NOMO-1 treated with DMSO at 0.1 percent for 48 hours (cell line): ENCODE data around the gene ILF2.
"Not testable (repeated sequence)": the region's sequence is repeated elsewhere in the genome, so short reads cannot be mapped to it uniquely, and the experiment has no call there.

Experiments used
- DNase-seq: peaks from one replicate; lab custom pipeline; 2025; ENCODE audit not compliant: unreplicated experiment; lab: John Stamatoyannopoulos, UW

The ILF2 gene

DNA sequence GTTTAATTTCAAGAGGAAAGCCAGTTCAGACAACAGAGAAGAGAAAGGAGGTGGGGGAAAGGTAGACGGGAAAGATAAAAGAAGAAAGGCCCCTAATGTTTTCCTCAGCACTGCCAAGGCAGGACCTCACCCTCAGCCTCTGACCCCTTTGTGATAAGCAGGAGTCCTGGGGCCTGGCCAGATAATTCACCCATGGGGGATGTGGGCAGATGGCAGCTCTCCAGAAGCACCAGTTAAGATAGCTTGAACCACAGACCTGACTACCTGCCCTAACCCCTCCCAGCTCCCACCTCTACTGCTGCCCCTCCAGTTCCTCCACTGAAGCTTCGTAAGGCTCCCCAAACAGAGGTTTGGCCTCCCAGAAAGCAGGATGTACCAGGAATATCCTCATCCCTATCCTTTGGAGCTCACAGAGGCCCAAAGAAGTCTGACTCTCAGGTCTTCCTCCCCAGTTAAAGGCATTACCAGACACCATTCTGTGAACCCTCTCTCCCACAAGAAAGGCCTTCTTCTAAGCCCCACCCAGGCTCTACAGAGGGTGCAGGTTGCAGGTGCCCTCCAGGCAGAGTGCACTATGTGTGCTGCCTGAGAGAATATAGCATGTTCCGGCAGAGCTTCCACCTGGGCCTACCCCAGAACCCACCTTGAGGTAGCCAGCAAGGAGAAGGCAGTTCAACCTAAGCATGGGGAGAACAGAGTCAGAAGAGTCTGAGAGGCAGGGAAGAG, 21.5 kb downstream of the ILF2 start:
- no peak for DNase-seq

DNA sequence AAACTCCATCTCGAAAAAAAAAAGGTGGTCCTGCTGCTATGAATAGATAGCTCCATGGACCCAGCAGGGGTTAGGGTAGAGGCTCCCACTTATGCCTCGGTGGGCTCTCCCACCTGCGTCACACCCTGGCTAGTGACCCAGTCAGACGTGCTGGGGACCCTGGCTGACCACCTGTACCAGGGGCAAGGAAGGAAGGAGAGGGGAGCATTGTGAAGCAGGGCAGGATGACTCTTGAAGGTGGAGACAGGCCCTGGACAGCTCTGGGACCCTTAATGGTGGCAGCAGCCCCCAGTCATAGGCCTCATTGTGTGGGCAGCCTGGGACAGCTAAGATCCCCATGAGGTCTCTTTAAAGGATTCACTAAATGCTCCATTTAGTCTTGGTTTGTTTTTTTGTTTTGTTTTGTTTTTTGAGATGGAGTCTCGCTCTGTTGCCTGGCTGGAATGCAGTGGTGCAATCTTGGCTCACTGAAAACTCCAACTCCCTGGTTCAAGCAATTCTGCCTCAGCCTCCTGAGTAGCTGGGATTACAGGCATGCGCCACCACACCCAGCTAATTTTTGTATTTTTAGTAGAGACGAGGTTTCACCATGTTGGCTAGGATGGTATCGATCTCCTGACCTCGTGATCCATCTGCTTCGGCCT, 22.7 kb downstream of the ILF2 start:
- DNase-seq, result no peak

DNA sequence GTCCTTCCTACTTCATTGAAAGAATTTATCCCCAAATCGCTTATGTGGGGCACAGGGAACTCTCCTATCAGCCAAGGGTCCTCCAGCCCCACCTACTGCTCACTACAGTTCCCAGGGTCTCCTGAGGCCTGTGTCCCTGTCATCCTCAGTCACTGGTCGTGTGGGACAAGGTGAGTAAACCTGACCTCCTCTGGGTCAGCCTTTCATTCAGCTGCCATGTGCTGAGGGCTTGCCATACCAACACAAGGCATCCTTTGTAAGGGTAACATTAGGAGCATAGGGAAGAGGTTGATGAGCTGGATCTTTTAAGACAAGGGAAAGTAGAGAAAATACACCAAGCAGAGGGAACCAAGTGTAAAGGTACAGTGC, 23.5 kb downstream of the ILF2 start:
- DNase-seq, result no peak

DNA sequence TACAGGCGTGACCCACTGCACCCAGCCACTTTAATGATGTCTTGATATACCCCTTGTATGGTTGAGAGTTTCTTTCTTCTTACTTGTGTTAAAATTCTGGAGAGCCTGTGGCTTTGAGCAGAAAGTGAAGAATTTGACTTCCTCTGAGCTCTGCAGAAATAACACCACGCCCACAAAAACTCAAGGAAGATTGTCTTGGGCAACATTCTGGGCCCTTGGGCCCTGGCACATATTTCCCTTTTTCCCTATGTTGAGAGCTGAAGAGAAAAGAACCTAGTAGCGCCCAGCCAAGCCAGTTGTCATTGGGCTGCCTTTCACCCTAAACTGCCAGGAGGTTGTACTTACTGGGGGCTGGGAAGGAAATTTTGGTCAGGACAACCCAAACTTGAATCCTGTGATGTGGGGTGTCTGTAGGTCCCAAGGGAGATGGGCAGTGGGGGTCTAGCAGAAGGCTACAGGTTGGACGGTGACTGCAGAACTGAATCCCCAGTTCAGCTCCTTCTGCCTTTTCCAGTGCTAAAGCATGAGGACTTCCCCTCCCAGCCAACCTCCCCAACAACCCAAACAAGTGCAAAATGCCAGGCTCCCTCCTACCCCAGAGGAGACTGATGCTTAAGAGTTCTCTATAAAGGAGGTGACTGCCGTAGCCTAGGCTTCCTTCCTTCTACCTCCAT, 24.0 kb downstream of the ILF2 start:
- DNase-seq, result peak; percentile 58

DNA sequence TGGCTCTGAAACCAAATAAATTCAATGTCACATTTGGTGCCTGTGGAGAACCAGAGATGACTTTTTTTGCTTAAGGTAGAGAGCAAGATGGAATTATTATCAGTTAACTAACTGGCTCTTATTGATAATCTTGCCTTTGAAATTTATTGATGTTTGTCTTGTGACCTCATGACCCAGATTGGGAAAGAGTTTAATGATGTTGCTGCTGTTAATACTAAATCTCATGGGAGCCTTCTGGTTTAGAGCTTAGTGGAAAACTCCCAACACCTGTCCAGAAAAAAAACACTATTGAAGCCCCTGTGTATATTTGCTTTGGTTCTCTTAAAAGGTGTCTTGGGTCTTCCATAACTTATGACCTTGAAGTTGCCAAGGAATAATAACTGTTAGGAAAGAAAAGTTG, 27.0 kb downstream of the ILF2 start:
- DNase-seq, result no peak

DNA sequence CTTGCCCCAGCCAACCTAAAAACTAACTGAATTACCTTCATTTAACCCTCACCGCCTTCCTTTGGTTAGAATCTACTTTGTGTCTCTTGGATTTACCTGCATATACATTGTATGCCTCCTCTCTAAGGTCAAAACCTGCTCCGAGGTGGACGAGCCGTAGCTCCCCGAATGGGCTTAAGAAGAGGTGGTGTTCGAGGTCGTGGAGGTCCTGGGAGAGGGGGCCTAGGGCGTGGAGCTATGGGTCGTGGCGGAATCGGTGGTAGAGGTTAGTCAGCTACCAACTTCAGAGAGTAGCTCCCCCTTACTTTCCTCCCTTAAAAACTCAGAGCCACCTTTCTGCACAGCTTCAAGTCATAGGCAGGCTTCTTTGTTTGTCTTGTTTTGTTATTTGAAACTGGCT, 27.7 kb downstream of the ILF2 start:
- no peak for DNase-seq

DNA sequence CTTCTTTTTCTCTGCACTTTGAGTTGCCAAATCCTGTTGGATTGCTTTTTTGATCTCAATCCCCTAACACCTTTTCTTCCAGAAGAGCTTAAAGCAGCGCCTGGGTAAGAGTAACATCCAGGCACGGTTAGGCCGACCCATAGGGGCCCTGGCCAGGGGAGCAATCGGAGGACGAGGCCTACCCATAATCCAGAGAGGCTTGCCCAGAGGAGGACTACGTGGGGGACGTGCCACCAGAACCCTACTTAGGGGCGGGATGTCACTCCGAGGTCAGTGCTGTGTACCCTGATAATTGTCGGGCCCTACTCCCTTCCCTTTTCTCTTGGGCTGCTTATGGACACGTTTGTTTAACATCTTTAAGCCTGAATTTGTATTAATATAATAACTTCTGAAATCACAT, 28.6 kb downstream of the ILF2 start:
- no peak for DNase-seq

DNA sequence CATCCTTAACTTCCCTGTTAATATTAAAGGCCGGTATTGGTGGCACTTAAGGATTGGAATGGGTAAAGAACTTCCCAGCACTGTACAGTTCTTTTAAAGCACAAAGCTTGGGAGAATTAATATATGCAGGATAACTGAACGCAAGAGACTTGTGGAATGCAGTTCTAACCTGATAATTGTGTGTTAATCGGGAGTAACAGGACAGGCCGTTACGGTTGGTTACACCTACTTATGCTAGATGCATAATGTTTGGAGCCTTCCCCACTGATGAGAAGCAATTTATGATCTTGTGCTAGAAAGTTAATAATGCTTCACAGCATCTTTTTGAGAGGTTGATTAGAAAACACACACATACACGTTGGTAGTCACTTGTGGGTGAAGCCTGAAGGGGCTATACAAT, 29.9 kb downstream of the ILF2 start:
- DNase-seq, result no peak

DNA sequence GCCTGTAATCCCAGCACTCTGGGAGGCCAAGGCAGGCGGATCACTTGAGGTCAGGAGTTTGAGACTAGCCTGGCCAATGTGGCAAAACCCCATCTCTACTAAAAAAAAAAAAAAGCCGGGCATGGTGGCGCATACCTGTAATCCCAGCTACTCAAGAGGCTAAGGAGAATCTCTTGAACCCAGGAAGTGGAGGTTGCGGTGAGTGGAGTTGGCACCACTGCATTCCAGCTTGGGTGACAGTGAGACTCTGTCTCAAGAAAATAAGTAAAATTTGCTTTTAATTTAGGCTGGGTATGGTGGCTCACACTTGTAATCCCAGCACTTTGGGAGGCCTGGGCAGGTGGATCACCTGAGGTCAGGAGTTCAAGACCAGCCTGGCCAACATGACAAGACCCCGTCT, 30.6 kb downstream of the ILF2 start:
- DNase-seq, result not testable (repeated sequence)

DNA sequence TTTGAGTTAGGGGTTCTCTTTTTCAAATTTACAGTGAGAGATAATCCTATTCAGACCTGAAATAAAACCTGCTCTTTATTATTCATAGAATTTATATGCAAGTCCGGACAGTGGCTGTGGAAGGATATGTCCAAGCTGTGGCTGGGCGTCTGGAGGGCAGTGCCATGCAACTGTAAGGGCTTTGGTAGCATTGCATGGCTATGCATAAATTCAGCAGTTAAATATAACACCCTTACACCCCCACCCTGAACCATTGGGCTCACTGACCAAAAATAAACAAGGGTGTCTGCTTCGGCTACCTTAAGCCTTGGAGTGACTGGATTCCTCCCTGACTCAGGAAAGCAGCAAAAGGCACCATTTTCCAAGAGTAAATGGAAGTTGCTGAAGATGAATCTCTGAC, 31.5 kb downstream of the ILF2 start:
- no peak for DNase-seq

DNA sequence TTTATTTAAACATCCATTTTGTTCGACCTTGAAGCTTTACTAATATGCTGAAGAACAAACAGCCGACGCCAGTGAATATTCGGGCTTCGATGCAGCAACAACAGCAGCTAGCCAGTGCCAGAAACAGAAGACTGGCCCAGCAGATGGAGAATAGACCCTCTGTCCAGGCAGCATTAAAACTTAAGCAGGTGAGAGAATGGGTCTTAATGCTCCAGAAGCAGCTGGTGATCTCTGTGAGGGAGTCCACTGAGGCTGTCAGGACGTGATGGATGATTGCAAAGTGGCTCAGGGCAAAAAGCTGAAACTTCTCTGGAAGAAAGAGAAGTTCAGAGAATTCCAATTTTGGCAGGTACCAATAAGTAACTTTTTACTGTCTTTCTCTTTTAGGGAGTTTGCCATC, 32.5 kb downstream of the ILF2 start:
- DNase-seq, result no peak

DNA sequence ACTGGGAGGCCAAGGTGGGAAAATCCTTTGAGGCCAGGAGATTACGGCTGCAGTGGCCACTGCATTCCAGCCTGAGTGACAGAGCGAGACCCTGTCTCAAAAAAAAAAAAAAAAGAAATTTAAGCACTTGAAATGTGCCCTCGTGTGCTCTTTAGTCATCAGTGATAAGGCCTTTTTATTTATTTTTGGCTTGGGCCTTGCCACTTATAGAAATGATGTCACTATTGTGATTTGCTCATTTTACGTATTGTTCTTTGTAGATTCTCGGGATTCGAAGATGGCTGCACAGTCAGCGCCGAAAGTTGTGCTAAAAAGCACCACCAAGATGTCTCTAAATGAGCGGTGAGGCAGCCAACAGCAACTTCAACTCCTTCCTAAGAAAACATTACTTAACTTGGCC, 34.5 kb downstream of the ILF2 start:
- no peak for DNase-seq

DNA sequence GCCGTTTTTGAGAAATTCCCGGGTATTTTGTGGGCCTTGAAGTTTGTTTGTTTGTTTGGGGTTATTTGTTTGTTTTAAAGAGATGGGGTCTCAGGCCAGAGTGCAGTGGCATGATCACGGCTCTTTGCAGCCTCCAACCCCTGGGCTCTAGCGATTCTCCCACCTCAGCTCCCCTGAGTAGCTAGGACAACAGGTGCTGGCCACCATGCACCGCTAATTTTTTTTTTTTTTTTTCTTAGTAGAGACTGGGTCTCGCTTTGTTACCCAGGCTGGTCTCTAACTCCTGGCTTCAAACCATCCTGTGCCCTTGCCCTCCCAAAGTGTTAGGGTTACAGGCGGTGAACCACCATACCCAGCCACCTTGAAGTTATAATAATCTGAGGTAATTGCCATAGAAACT, 34.9 kb downstream of the ILF2 start:
- DNase-seq, result no peak

DNA sequence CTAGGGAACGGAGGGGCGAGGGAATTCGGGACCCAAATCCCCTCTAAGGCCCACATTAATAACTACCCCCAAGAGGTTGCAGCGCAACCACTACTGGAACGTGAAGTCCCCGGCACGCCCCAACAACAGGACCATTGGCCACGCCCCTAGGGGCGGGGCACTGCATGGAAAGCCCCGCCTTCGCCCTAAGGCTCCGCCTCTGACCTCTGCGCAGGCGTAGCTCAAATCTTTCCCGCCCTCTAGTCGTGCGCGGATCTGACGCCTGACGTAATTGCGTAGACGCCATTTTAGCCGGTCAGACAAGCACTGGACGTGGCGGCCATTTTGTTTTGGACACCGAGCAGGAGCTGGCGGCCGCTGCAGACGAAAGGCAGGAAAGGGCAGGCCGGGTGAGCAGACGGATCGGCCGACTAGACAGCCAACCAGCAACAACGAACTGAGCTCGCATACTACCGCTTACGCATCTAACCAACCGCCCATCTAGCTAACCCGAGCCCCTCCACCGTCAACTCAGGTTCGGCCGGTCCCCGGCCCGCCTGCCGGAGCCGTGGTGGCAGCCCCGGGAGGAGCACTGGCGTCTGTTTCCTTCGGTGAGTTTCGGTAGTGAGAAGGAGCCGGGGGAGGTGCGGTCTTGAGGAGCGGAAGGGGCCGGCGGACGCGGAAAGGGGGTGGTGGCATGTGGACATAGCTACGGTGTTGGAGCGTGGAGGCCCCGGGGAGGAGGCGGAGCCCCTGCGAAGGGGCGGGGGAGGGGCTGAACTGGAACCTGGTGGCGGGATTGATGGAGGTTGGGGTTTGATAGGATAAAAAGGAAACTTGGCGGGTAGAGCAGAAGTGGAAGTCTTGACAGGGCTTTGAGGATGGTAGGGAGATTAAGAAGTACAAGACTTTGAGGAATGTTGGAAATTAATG, 36.8 kb downstream of the ILF2 start, which contains the start of gene CHTOP:
TSS of gene CHTOP (plus strand) at position 313 of the 912 bp plus-strand sequence. CDS start 2,523 bp downstream, outside the sequence.
- DNase-seq, result peak; percentile 94

DNA sequence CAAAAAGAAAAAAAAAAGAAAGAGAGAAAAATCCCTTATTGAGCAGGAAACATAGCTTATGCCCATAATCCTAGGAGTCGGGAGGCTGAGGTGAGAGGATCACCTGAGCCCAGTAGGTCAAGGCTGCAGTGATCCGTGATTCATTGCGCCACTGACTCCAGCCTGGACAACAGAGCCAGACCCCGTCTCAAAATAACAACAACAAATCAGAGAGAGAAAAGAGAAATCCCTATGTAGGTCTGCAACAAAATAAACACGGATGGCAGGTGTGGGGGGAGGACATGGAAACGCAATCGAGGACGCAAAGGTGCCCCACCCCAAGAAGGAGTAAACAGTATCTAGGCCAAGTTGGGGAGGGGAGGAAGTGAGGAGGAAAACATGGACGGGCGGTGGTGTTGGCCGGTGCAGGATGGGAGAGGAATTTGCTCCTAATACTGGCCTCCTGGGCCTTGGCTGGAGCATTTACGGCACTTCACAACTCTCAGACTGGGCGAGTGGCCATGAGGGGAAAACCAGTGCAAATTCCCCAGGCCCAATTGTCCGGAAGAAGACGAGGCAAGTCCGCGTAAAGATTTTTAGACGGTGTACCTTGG, 37.5 kb downstream of the ILF2 start:
- no peak for DNase-seq

DNA sequence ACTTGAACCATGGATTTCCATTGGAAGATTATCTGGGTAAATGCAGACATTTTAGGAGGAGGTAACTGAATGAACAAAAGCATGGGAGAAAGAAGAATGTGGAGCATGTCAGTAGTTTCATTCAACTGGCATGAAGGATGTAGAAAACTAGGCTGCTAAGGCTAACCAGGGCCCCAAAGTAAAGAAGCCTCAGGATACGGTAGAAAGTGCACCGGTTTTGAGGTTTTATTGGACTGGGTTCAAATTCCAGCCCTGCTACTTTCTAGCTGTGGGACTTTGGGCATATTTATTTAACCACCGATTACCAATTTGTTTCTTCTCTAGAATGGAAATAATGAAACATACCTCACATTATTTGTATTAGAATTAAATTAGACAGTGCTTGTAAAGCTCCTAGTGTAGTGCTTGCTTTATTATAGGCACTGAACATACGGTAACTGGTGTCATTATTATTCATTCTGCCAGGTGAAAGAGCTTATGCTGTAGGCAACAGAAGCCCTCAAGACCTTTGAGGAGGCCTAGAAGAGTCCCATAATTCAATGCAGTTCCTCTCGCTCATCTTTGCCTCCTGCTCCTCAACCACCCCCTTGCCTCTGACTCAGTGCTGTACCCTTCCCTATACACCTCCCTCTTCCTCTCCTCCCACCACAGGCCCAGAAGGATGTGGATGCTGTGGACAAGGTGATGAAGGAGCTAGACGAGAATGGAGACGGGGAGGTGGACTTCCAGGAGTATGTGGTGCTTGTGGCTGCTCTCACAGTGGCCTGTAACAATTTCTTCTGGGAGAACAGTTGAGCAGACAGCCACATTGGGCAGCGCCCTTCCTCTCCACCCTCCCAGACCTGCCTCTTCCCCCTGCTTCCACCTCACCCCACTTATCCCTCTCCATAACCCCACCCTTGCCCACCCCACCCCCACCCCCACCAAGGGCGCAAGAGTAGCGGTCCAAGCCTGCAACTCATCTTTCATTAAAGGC, 39.5 kb downstream of the ILF2 start:
- no peak for DNase-seq

DNA sequence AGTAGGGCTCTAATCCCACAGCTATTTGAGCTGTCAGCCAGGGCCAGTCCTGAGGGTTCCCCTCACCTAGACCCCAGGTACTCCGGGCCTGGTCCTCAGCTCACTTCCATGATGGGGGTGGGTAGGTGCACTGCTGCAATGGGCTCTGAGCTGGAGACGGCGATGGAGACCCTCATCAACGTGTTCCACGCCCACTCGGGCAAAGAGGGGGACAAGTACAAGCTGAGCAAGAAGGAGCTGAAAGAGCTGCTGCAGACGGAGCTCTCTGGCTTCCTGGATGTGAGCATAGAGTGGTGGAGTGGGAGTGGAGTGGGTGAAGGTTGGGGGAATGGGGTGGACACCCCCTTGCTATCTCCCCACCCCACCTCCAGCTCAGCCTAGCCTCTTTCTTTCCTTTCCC, 40.4 kb downstream of the ILF2 start:
- no peak for DNase-seq

DNA sequence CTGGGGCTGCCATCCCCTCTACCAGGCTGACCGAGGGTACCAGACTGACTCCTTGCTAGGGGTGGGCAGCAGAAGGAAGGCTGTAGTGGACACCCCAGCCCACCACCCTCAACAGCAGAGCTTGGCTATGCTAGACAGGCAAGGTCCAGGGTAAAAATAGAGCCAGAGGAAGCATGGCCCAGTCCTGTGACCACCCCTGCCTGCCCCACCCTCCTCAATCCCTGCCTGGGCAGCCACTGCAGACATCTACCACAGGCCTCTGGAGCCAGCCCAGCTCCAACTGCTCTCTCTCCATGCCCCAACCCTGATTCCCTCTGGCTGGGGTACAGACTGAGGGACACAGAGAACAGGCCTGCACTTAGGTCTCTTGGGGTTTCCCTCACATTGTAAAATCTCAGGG, 40.8 kb downstream of the ILF2 start:
- no peak for DNase-seq

DNA sequence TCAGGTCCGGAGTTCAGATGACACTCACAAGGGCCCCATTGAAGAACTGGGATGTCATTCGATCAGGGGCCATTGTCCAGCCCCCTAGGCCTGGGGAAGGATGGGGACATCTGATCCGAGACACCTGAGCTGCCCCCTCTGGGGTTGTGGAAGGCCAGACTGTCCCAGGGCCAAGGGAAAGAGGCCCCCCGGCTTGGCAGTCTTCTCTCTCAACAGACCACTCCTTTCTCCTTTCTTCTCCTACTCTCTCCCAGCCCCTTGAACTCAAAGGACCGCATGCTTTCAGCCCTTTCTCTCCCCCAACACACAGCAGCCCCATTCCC, 41.5 kb downstream of the ILF2 start:
- no peak for DNase-seq
